ENCODE results near the gene ASNS. TPM values are rescaled to one million over a fixed set of nuclear protein-coding genes. Genes with fewer than 3 reads are reported as not detected.
A peak's percentile ranks its signal among the peaks of the same experiment; 100 is the strongest.

The ASNS gene
- polyA plus RNA-seq, 1 of the 3 experiments (the other 2 are of a cell fraction), result 11.8 TPM

DNA sequence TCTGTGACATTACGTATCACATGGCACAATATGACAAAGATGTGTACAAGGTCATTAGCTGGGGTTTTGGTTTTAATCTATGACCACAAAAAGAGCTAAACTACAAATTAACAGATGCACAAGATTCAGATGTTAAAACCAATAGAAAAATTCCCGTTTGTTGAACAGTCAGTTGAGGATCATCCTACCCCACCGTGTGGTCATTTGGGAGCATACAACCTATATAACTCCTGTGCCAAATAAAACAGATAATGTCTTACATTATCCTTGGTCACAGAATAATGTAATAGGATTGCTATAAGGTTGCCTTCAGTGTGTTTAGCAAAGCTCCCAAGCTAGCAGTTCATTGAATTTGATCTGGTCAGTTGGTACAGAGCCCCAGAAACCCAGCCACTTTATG is 28.2 kb downstream of the ASNS start:
- no peaks in the 10 kb centered on the region for H3K9me2 ChIP-seq
- ChIA-PET CTCF (interaction anchor here (1.4 to 3.6 kb wide), 9 partner anchors 8 to 739 kb away, joined by 3 to 38 read pairs (median 11); partner anchors contain the start of gene ASNS), POLR2A (interaction anchor here (0.7 kb wide), 1 partner anchor 28 kb away, joined by 5 read pairs; the partner anchor contains the start of gene ASNS)
- no peaks in the 10 kb centered on the region for H3K9me3 ChIP-seq
- no peaks in the 10 kb centered on the region for H3F3A ChIP-seq (replicated peaks; ENCODE audit: insufficient read depth)
- no peaks in the 10 kb centered on the region for H4K20me1 ChIP-seq (ENCODE audit: insufficient read depth)
- H3K4me1 ChIP-seq (ENCODE audit: control insufficient read depth in 1 of 2, insufficient read depth in 2 of 2, low read depth in 1 of 2, low read length in 1 of 2), result no peaks in the 10 kb centered on the region
- no peak overlapping the region for H3K27ac ChIP-seq (ENCODE audit: low read depth in 2 of 2, low read length in 1 of 2)
- H3K4me2 ChIP-seq, result no peak overlapping the region
- no peak overlapping the region for H3K4me3 ChIP-seq (ENCODE audit: low read depth in 2 of 2, low read length in 1 of 2)
- peak; percentile 35 for DNase-seq
- H3K79me2 ChIP-seq (ENCODE audit: insufficient read depth), result no peaks in the 10 kb centered on the region
- no peak overlapping the region for H3K9ac ChIP-seq
- 0 out of 2 replicates have a peak, but pooled peaks have one; percentile 12 for TF ChIP-seq SMC3 (IDR thresholded peaks at IDR 0.05; ENCODE audit: low read depth, low read length)
- TF ChIP-seq, protein P1, sequence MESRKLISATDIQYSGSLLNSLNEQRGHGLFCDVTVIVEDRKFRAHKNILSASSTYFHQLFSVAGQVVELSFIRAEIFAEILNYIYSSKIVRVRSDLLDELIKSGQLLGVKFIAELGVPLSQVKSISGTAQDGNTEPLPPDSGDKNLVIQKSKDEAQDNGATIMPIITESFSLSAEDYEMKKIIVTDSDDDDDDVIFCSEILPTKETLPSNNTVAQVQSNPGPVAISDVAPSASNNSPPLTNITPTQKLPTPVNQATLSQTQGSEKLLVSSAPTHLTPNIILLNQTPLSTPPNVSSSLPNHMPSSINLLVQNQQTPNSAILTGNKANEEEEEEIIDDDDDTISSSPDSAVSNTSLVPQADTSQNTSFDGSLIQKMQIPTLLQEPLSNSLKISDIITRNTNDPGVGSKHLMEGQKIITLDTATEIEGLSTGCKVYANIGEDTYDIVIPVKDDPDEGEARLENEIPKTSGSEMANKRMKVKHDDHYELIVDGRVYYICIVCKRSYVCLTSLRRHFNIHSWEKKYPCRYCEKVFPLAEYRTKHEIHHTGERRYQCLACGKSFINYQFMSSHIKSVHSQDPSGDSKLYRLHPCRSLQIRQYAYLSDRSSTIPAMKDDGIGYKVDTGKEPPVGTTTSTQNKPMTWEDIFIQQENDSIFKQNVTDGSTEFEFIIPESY (IDR thresholded peaks at IDR 0.05; ENCODE audit: borderline replicate concordance, low read depth), result no peak
- TF ChIP-seq, protein P2, sequence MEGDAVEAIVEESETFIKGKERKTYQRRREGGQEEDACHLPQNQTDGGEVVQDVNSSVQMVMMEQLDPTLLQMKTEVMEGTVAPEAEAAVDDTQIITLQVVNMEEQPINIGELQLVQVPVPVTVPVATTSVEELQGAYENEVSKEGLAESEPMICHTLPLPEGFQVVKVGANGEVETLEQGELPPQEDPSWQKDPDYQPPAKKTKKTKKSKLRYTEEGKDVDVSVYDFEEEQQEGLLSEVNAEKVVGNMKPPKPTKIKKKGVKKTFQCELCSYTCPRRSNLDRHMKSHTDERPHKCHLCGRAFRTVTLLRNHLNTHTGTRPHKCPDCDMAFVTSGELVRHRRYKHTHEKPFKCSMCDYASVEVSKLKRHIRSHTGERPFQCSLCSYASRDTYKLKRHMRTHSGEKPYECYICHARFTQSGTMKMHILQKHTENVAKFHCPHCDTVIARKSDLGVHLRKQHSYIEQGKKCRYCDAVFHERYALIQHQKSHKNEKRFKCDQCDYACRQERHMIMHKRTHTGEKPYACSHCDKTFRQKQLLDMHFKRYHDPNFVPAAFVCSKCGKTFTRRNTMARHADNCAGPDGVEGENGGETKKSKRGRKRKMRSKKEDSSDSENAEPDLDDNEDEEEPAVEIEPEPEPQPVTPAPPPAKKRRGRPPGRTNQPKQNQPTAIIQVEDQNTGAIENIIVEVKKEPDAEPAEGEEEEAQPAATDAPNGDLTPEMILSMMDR (IDR thresholded peaks at IDR 0.05), result peak; percentile 43
- WGBS (ENCODE audit: low lambda C conversion rate), result 28% methylated on average over 3 of the region's 3 CpGs
- H3K27me3 ChIP-seq (ENCODE audit: insufficient read depth), result peaks cover 19% of the 10 kb centered on the region
- no peak overlapping the region for H2AFZ ChIP-seq (ENCODE audit: low read depth)
- H3K36me3 ChIP-seq (replicated peaks in 1 of 2; ENCODE audit: control insufficient read depth in 1 of 2, insufficient read depth in 2 of 2, low read length in 1 of 2), result no peaks in the 10 kb centered on the region

DNA sequence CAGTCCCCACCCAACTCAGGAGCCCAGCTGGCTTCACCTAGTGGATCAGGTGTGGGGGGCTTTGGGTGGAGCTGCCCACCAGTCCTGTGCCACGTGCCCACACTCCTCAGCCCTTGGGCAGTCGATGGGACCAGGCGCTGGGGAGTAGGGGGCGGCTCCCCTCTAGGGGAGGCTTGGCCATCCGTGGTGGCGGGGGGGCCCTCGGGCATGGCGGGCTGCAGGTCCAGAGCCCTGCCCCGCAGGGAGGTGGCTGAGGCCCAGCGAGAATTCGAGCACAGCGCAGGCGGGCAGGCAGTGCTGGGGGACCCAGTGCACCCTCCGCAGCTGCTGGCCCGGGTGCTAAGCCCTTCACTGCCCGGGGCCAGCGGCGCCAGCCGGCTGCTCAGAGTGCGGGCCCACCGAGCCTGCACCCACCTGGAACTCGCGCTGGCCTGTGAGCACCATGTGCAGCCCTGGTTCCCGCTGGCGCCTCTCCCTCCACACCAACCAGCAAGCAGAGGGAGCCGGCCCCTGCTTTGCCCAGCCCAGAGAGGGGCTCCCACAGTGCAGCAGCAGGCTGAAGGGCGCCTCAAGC is 29.3 kb downstream of the ASNS start:
- POLR2A ChIA-PET, result no interaction called here
- Histone ChIP-seq H3K9me3 (no peaks in the 10 kb centered on the region), H2AFZ (ENCODE audit: low read depth) (no peak overlapping the region), H3K9me2 (no peaks in the 10 kb centered on the region), H3K27me3 (ENCODE audit: insufficient read depth) (peaks cover 31% of the 10 kb centered on the region), H4K20me1 (ENCODE audit: insufficient read depth) (no peaks in the 10 kb centered on the region), H3F3A (replicated peaks; ENCODE audit: insufficient read depth) (no peaks in the 10 kb centered on the region), H3K9ac (no peak overlapping the region), H3K36me3 (replicated peaks in 1 of 2; ENCODE audit: control insufficient read depth in 1 of 2, insufficient read depth in 2 of 2, low read length in 1 of 2) (no peaks in the 10 kb centered on the region), H3K4me2 (no peak overlapping the region), H3K4me3 (ENCODE audit: low read depth in 2 of 2, low read length in 1 of 2) (no peak overlapping the region), H3K4me1 (ENCODE audit: control insufficient read depth in 1 of 2, insufficient read depth in 2 of 2, low read depth in 1 of 2, low read length in 1 of 2) (no peaks in the 10 kb centered on the region), H3K79me2 (ENCODE audit: insufficient read depth) (no peaks in the 10 kb centered on the region), H3K27ac (ENCODE audit: low read depth in 2 of 2, low read length in 1 of 2) (no peak overlapping the region)
- DNase-seq, result no peak
- TF ChIP-seq RFX5 (IDR thresholded peaks at IDR 0.05; ENCODE audit: low read length) (no peak), EZH2phosphoT487 (IDR thresholded peaks at IDR 0.05; ENCODE audit: borderline replicate concordance, low read depth) (no peak), FOXJ3 (CRISPR knock-in tag; IDR thresholded peaks at IDR 0.05) (no peak), NFIC (IDR thresholded peaks at IDR 0.05; ENCODE audit: borderline replicate concordance) (no peak), MEF2A (IDR thresholded peaks at IDR 0.05; ENCODE audit: borderline replicate concordance, low read depth) (no peak), TEAD4 (IDR thresholded peaks at IDR 0.05; ENCODE audit: borderline replicate concordance, insufficient read depth) (no peak), TAF1 (IDR thresholded peaks at IDR 0.05; ENCODE audit: borderline replicate concordance, low read depth, low read length) (no peak), MXI1 (IDR thresholded peaks at IDR 0.05; ENCODE audit: low read depth, low read length) (no peak), SMC3 (IDR thresholded peaks at IDR 0.05; ENCODE audit: low read depth, low read length) (no peak), FOSL2 (IDR thresholded peaks at IDR 0.05; ENCODE audit: borderline replicate concordance, low read depth) (no peak), RXRA (IDR thresholded peaks at IDR 0.05; ENCODE audit: borderline replicate concordance, low read depth) (no peak), JUND (IDR thresholded peaks at IDR 0.05) (no peak)
- TF ChIP-seq, protein P3, sequence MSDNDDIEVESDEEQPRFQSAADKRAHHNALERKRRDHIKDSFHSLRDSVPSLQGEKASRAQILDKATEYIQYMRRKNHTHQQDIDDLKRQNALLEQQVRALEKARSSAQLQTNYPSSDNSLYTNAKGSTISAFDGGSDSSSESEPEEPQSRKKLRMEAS (IDR thresholded peaks at IDR 0.05; ENCODE audit: low read depth), result no peak
- TF ChIP-seq, protein P1 (IDR thresholded peaks at IDR 0.05; ENCODE audit: borderline replicate concordance, low read depth), result no peak
- CTCF ChIA-PET, result interaction anchor here (1.0 to 3.6 kb wide), 4 partner anchors 14 to 738 kb away, joined by 3 to 29 read pairs (median 4); no protein-coding TSS in a partner anchor
- WGBS (ENCODE audit: low lambda C conversion rate), result 61% methylated on average over 20 of the region's 27 CpGs

All from SK-N-SH (cell line).